GM03348 (cell line): ENCODE results near the gene ENGASE.
"Not testable (repeated sequence)": the region's sequence is repeated elsewhere in the genome, so short reads cannot be mapped to it uniquely, and the experiment has no call there.

ENCODE experiments used
- DNase-seq: peaks from one replicate; pipeline ENCODE4 v3.0.0; 2012; ENCODE audit warnings: low spot score

Gene ENGASE

GRCh38 chr17:79074649-79075445, at the start of gene ENGASE:
TSS of gene ENGASE (plus strand) at chr17:79074824. CDS start at chr17:79074945, 121 bp downstream.
- peak; percentile 99 for DNase-seq

GRCh38 chr17:79024901-79025737, 49.5 kb upstream of the ENGASE start:
- DNase-seq: no peak

- peak; percentile 83 for DNase-seq
These were observed 48.0 kb upstream of the ENGASE start for GRCh38 chr17:79026376-79027273.

- no peak for DNase-seq
These were observed 47.2 kb upstream of the ENGASE start for GRCh38 chr17:79027274-79027924.

GRCh38 chr17:79027925-79028491, 46.6 kb upstream of the ENGASE start:
- peak; percentile 38 for DNase-seq

- DNase-seq: no peak
These were observed 45.9 kb upstream of the ENGASE start for GRCh38 chr17:79028496-79029326.

- DNase-seq: no peak
These were observed 45.2 kb upstream of the ENGASE start for GRCh38 chr17:79029327-79030009.

GRCh38 chr17:79030636-79031035, 44.0 kb upstream of the ENGASE start:
- not testable (repeated sequence) for DNase-seq

- DNase-seq: peak; percentile 15
These were observed 42.4 kb upstream of the ENGASE start for GRCh38 chr17:79031996-79032875.

- DNase-seq: no peak
These were observed 41.5 kb upstream of the ENGASE start for GRCh38 chr17:79033046-79033616.

- no peak for DNase-seq
These were observed 40.7 kb upstream of the ENGASE start for GRCh38 chr17:79033741-79034501.

- DNase-seq: no peak
These were observed 39.6 kb upstream of the ENGASE start for GRCh38 chr17:79034931-79035485.

- no peak for DNase-seq
These were observed 38.9 kb upstream of the ENGASE start for GRCh38 chr17:79035686-79036085.

GRCh38 chr17:79036181-79036580, 38.4 kb upstream of the ENGASE start:
- no peak for DNase-seq

- DNase-seq: peak; percentile 88
These were observed 38.0 kb upstream of the ENGASE start for GRCh38 chr17:79036596-79036995.

- DNase-seq: peak; percentile 89
These were observed 36.0 kb upstream of the ENGASE start for GRCh38 chr17:79038545-79039135.

GRCh38 chr17:79039171-79039570, 35.5 kb upstream of the ENGASE start:
- no peak for DNase-seq
